ENCODE measurements around the gene ENDOU. TPM values are rescaled to one million over a fixed set of nuclear protein-coding genes. Genes with fewer than 3 reads are reported as not detected.

The ENDOU gene
- total RNA-seq, 6 experiments from 2014 or later: 0.11 TPM; not detected in 5

DNA sequence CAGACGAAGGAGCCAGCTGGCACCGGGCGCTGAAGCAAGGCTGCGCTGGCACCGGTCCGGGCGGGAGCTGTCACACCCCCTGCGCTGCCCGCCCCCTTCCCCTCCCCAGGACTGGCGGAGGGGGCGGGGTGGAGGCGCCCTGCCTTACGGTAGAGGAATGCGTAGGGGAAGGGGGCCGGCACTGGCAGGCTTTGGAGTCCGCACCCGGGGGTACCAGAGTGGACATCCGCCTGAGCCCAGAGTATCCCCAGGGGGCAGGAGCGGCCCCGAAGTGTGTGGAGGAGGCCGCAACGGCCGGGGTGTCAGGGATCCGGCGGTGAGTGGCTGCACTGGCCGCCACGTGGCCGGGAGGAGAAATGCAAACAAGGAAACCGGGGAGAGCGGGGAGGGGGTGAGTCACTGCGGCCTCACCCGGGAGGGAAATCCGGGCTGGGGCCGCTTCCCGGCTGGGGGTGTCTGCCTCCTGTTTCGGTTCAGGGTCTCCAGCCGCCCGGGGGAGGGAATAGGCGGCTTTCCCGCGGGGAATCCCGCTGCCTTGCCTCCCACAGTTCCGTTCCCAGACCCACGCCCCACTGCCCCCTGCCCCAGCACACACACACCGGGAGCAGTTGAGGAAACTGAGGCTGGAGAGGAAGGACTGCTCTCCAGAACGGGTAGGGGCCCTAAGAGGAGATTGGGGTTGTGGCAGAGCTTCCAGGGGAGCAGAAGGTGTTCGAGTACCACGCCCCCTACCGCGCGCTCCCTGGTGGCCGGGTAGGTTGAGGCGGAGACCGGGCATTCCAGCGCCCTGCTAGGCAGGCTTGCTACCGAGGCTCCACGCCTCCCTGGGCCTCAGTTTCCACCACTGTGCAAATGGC lies 33.8 kb upstream of the ENDOU start, which contains the start of gene RAPGEF3:
Gene RAPGEF3, minus strand, starts transcription at position 47 of the 857 bp plus-strand sequence. CDS start 324 bp downstream, outside the sequence.
- TF ChIP-seq, protein P1, sequence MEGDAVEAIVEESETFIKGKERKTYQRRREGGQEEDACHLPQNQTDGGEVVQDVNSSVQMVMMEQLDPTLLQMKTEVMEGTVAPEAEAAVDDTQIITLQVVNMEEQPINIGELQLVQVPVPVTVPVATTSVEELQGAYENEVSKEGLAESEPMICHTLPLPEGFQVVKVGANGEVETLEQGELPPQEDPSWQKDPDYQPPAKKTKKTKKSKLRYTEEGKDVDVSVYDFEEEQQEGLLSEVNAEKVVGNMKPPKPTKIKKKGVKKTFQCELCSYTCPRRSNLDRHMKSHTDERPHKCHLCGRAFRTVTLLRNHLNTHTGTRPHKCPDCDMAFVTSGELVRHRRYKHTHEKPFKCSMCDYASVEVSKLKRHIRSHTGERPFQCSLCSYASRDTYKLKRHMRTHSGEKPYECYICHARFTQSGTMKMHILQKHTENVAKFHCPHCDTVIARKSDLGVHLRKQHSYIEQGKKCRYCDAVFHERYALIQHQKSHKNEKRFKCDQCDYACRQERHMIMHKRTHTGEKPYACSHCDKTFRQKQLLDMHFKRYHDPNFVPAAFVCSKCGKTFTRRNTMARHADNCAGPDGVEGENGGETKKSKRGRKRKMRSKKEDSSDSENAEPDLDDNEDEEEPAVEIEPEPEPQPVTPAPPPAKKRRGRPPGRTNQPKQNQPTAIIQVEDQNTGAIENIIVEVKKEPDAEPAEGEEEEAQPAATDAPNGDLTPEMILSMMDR (IDR thresholded peaks at IDR 0.05): peak; percentile 76
- H3K9me3 Mint-ChIP-seq: no peaks in the 10 kb centered on the region
- H3K4me3 Mint-ChIP-seq: peak within 1 kb of the TSS; percentile 80
- peaks cover 3% of the 10 kb centered on the region for H3K27me3 Mint-ChIP-seq (ENCODE audit: insufficient read depth)
- peaks cover 24% of the 10 kb centered on the region for H3K4me1 Mint-ChIP-seq (ENCODE audit: low read depth)
- no peaks in the 10 kb centered on the region for H3K36me3 Mint-ChIP-seq (ENCODE audit: low read depth)
- H3K27ac Mint-ChIP-seq: peak within 1 kb of the TSS; percentile 76
- DNase-seq: peak; percentile 75

DNA sequence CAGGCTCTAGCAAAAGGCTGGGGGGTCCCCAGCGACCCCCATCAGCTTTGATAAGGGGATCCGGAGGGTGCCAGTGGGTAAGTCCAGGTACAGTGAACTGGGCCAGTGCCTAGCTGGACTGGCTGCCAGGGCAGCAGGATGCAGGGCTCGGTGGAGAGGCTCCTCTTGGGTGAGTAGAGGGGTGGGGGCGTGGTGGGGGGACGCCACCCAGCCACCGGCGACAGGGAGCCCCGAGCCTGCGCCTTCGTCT lies 33.2 kb upstream of the ENDOU start:
- Mint-ChIP-seq H3K4me3 (peak overlapping the region; percentile 80), H3K9me3 (no peaks in the 10 kb centered on the region), H3K4me1 (ENCODE audit: low read depth) (peaks cover 26% of the 10 kb centered on the region), H3K27ac (peak overlapping the region; percentile 33; the same call in 1 of the 2 replicates), H3K27me3 (ENCODE audit: insufficient read depth) (peaks cover 2% of the 10 kb centered on the region), H3K36me3 (ENCODE audit: low read depth) (no peaks in the 10 kb centered on the region)
- no peak for DNase-seq
- TF ChIP-seq, protein P1 (IDR thresholded peaks at IDR 0.05): no peak

DNA sequence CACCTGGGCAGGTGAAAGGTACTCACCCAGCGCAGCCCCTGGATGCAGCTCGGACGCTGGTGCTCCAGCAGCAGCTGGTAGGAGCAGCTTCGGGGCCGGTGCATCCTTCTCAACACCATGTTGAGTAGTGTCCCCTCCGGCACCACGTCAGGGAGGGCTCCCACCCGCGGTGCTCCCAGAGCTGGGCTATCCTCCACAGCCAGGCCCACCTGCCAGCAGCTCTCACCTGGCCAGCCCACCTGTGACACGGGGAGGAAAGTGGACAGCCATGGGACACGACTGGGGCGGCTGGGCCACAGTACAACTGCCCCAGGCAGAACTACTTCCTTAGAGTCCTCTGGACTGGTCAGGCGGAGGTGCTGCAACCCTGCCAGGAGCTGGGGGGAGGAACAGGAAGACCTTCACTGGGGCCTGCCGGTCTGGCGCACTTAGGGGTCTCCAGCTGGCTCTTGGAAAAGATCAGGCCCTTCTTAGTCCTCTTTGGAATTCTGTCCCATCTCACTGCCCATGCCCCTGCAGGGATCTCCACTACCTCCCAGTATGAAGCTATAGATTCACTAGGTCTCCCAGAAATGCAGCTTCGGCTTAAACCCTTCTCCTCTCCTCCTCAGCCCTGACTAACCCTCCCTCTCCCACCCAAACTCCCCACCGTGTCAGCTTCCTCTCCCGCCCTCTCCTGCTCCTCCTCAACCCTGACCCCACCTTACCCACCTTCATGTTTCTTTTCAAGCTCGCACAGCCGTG lies 32.7 kb upstream of the ENDOU start:
- Mint-ChIP-seq H3K9me3 (no peaks in the 10 kb centered on the region), H3K4me3 (peak overlapping the region; percentile 80), H3K27ac (peak overlapping the region; percentile 33; the same call in 1 of the 2 replicates), H3K27me3 (ENCODE audit: insufficient read depth) (no peaks in the 10 kb centered on the region; the same call in 1 of the 2 replicates), H3K36me3 (ENCODE audit: low read depth) (no peaks in the 10 kb centered on the region), H3K4me1 (ENCODE audit: low read depth) (peaks cover 29% of the 10 kb centered on the region)
- DNase-seq: no peak
- TF ChIP-seq, protein P1 (IDR thresholded peaks at IDR 0.05): no peak

DNA sequence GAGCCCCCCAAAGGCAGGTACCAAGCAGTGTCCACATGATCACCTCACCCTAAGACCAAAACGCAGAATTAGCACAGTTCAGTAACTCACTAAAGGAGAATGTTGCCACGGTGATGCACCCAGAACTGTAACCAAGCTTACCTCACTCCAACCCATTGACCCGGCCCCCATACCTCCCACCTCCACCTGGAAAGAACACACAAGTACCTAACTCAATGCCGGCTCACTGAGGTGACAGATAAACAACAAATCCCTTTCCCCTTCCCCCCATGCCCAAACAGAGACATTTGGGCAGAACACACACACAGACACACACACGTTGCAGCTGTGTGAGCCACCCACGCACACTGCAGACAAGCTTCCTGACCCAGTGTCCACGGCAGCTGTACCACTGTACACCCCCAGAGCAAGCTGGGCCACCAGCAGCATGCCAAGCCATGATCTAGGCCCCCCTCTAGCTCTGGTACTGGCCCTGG lies 32.1 kb upstream of the ENDOU start:
- Mint-ChIP-seq H3K27me3 (ENCODE audit: insufficient read depth) (no peaks in the 10 kb centered on the region; the same call in 1 of the 2 replicates), H3K27ac (no peak overlapping the region), H3K36me3 (ENCODE audit: low read depth) (no peaks in the 10 kb centered on the region), H3K4me1 (ENCODE audit: low read depth) (peaks cover 35% of the 10 kb centered on the region), H3K9me3 (no peaks in the 10 kb centered on the region), H3K4me3 (no peak overlapping the region; the same call in 1 of the 2 replicates)
- DNase-seq: no peak
- TF ChIP-seq, protein P1 (IDR thresholded peaks at IDR 0.05): no peak

DNA sequence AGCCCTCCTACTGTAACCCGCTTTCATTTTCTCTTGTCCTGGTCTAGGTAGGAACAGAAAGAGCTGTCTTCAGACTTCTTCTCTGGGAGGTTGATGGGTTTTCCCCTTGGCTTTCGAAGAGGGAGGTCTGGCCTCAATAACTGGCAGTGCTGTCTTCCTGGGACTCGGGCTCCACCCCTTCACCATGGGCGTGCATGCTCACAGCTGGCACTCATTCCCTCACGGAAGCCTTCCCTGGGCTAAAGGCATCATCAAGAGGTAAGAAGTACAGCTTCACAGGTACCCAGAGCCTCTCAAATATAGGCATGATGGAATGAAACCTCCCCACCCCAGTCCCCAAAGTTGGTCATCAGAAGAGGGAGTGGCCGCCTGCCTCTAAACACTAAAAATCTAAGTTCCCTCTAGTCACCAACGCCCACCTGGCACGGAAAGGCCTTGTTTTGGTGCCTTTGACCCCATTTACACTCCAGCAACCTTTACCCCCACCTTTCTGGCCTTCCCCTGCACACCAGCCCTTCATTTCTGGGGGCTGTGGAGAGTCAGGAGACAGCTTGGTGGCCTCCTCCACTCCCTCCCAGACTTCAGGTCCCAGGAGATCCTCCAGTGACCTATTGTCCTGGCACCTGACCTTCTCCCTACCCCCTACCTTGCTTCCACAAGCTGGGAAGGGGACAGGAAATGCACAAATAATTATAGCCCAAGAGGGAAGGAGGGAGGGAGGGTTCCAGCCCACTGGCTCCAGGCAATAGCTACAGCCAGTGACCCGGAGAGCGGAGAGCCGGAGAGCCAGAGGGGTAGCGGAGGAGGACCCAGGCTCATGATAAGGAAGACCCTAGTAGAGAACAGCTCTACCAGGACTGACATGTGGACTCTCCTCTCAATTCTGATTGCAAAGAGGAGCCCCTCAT lies 30.6 kb upstream of the ENDOU start:
- no peaks in the 10 kb centered on the region for H3K36me3 Mint-ChIP-seq (ENCODE audit: low read depth)
- no peaks in the 10 kb centered on the region; the same call in 1 of the 2 replicates for H3K27me3 Mint-ChIP-seq (ENCODE audit: insufficient read depth)
- peaks cover 42% of the 10 kb centered on the region for H3K4me1 Mint-ChIP-seq (ENCODE audit: low read depth)
- no peak overlapping the region; the same call in 1 of the 2 replicates for H3K4me3 Mint-ChIP-seq
- TF ChIP-seq, protein P1 (IDR thresholded peaks at IDR 0.05): no peak
- H3K27ac Mint-ChIP-seq: no peak overlapping the region
- no peak for DNase-seq
- H3K9me3 Mint-ChIP-seq: no peaks in the 10 kb centered on the region

Data from HFFc6 (cell line).